Glutamatergic neuron (in vitro differentiated cells): ENCODE measurements around the gene EHD2. TPM values are rescaled to one million over a fixed set of nuclear protein-coding genes. Genes with fewer than 3 reads are reported as not detected.
"Not testable (repeated sequence)": the region's sequence is repeated elsewhere in the genome, so short reads cannot be mapped to it uniquely, and the experiment has no call there.

Experiments used
- DNase-seq: peaks from one replicate; pipeline ENCODE4 v3.0.0; 2022
- H3K27ac Mint-ChIP-seq: one replicate; pipeline ENCODE4 v1.8.0; 2020; ENCODE audit warnings: mild to moderate bottlenecking, mixed read lengths, inconsistent platforms; ENCODE audit not compliant: unreplicated experiment
- H3K27me3 Mint-ChIP-seq: one replicate; pipeline ENCODE4 v1.8.0; 2020; ENCODE audit warnings: mild to moderate bottlenecking, moderate library complexity, mixed read lengths, inconsistent platforms; ENCODE audit not compliant: unreplicated experiment
- H3K36me3 Mint-ChIP-seq: one replicate; pipeline ENCODE4 v1.8.0; 2020; ENCODE audit warnings: mild to moderate bottlenecking, mixed read lengths, inconsistent platforms; ENCODE audit not compliant: unreplicated experiment
- H3K4me1 Mint-ChIP-seq: one replicate; pipeline ENCODE4 v1.8.0; 2020; ENCODE audit warnings: mild to moderate bottlenecking, low read depth, mixed read lengths, inconsistent platforms; ENCODE audit not compliant: unreplicated experiment
- H3K4me3 Mint-ChIP-seq: one replicate; pipeline ENCODE4 v1.8.0; 2020; ENCODE audit warnings: mild to moderate bottlenecking, mixed read lengths, inconsistent platforms; ENCODE audit not compliant: unreplicated experiment
- H3K9me3 Mint-ChIP-seq: one replicate; pipeline ENCODE4 v1.8.0; 2020; ENCODE audit warnings: mild to moderate bottlenecking, moderate library complexity, mixed read lengths, inconsistent platforms; ENCODE audit not compliant: unreplicated experiment
- CTCF ChIP-seq: fragments of 200-600 bp; sonication (generic); IDR thresholded peaks from one replicate; pipeline ENCODE4 v1.5.0; 2021; ENCODE audit not compliant: partially characterized antibody, unreplicated experiment
- total RNA-seq: library from RNA; stranded (reverse); fragmentation: NEBNext Ultra II Directional; extraction: Animal tissue kit (Norgen Biotek cat#: 25700); gene quantifications from one replicate; pipeline ENCODE4 v1.2.1, GENCODE V29; 2021; ENCODE audit not compliant: unreplicated experiment

Gene EHD2
- total RNA-seq, 1 donor from 2014 or later = 7.6 TPM

GRCh38 chr19:47726467-47726866 lies 13.2 kb downstream of the EHD2 start:
- Mint-ChIP-seq H3K4me3 (no peak overlapping the region), H3K36me3 (no peaks in the 10 kb centered on the region), H3K27me3 (peaks cover 7% of the 10 kb centered on the region), H3K27ac (no peak overlapping the region), H3K4me1 (no peaks in the 10 kb centered on the region), H3K9me3 (peaks cover 2% of the 10 kb centered on the region)
- no peak for TF ChIP-seq CTCF
- DNase-seq = no peak

- not testable (repeated sequence) for H3K27ac Mint-ChIP-seq, H3K36me3 Mint-ChIP-seq, H3K4me1 Mint-ChIP-seq, H3K4me3 Mint-ChIP-seq, H3K9me3 Mint-ChIP-seq, DNase-seq, H3K27me3 Mint-ChIP-seq
Measured at GRCh38 chr19:47728295-47728694, 15.1 kb downstream of the EHD2 start.

GRCh38 chr19:47729468-47729798 lies 16.2 kb downstream of the EHD2 start:
- Mint-ChIP-seq H3K4me1 (no peaks in the 10 kb centered on the region), H3K9me3 (peaks cover 2% of the 10 kb centered on the region), H3K4me3 (peak overlapping the region; percentile 63), H3K27ac (no peak overlapping the region), H3K36me3 (no peaks in the 10 kb centered on the region), H3K27me3 (peaks cover 10% of the 10 kb centered on the region)
- no peak for TF ChIP-seq CTCF
- DNase-seq = no peak

GRCh38 chr19:47729799-47730520 lies 16.7 kb downstream of the EHD2 start:
- Mint-ChIP-seq H3K36me3 (no peaks in the 10 kb centered on the region), H3K9me3 (peaks cover 2% of the 10 kb centered on the region), H3K27me3 (peaks cover 10% of the 10 kb centered on the region), H3K4me1 (no peaks in the 10 kb centered on the region), H3K27ac (no peak overlapping the region), H3K4me3 (no peak overlapping the region)
- DNase-seq = peak; percentile 75
- no peak for TF ChIP-seq CTCF

- no peak for DNase-seq
- H3K4me1 Mint-ChIP-seq = no peaks in the 10 kb centered on the region
- no peak overlapping the region for H3K27ac Mint-ChIP-seq
- no peaks in the 10 kb centered on the region for H3K36me3 Mint-ChIP-seq
- peaks cover 10% of the 10 kb centered on the region for H3K27me3 Mint-ChIP-seq
- peaks cover 2% of the 10 kb centered on the region for H3K9me3 Mint-ChIP-seq
- H3K4me3 Mint-ChIP-seq = no peak overlapping the region
- TF ChIP-seq CTCF = no peak
Measured at GRCh38 chr19:47730521-47730889, 17.3 kb downstream of the EHD2 start.
